ENCODE measurements around the gene HS6ST1.

Gene HS6ST1, protein sequence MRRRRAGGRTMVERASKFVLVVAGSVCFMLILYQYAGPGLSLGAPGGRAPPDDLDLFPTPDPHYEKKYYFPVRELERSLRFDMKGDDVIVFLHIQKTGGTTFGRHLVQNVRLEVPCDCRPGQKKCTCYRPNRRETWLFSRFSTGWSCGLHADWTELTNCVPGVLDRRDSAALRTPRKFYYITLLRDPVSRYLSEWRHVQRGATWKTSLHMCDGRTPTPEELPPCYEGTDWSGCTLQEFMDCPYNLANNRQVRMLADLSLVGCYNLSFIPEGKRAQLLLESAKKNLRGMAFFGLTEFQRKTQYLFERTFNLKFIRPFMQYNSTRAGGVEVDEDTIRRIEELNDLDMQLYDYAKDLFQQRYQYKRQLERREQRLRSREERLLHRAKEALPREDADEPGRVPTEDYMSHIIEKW

DNA sequence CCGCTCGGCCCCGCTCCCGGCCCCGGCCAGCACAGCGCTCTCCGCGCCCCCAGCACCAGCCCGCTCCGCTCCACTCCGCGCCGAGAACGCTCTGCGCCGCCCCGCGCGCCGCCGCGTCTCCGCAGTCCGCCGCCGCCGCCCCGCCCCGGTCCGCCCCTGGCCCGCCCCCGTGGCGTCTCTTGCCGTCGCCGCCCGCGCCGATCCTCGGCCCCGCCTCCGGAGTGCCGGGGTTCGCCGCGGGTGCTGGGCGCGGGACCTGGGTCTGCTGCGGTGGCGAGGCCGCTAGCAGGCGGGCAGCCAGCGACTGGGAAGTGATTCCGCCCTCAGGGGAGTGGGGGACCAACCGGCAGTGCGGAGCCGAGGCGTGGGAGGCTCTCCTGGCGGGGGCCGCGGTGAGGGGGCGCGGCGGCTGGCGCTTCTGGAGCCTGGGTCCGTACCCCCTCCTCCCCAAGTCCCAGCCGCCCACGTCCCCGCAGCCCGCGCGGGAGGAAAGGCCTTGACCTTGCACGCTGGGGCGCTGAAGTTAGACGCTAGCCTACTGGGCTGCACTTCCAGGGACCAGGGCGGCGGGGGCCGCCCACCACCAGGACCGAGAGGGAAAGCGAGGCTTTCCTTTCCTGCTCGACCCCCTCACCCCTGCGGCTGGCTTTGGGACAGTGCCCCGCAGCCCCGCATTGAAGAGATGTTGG lies at the start of gene HS6ST1:
Gene HS6ST1 (minus strand): TSS at position 93 of the 689 bp plus-strand sequence. CDS start 305 bp downstream, outside the sequence.
- peak; percentile 74 to 87 (median 74) for DNase-seq (ENCODE audit: low read depth in 3 of 3)

DNA sequence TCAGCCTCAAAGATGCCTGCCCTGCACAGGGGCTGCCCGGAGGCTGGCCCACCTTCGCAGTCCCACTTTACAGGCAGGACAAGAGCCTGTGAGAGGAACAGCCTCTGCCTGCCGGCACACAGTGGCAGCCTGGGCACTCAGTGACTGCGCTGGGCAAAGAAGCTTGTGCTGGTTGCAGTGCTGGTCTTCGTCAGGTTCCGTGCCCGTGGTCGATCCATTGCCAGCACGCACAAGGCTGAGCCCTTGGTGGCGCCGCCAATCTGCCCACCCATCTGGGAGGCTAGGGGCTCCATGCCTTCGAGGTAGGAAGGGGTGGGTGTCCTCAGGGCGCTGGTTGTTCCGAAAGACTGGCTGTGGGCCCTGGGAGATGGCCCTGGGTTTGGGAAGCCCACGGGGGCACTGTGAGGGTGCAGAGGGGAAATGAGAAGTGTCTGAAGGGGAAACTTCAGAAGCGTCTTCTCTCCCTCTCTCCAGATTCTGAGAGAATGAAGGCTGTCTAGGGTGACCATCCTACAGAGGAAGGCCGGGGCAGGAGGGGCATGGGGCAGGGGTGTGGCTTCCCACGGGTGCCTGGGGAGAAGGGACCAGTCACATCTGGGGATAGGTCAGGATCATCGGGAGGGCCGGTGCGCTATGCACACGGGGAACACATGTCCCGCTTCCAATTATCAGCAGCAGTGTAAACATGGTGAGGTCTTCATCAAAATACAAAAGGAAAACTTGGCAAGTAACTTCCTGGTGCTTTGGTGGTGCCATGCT lies 49.1 kb upstream of the HS6ST1 start:
- DNase-seq (ENCODE audit: low read depth in 3 of 3), result no peak

DNA sequence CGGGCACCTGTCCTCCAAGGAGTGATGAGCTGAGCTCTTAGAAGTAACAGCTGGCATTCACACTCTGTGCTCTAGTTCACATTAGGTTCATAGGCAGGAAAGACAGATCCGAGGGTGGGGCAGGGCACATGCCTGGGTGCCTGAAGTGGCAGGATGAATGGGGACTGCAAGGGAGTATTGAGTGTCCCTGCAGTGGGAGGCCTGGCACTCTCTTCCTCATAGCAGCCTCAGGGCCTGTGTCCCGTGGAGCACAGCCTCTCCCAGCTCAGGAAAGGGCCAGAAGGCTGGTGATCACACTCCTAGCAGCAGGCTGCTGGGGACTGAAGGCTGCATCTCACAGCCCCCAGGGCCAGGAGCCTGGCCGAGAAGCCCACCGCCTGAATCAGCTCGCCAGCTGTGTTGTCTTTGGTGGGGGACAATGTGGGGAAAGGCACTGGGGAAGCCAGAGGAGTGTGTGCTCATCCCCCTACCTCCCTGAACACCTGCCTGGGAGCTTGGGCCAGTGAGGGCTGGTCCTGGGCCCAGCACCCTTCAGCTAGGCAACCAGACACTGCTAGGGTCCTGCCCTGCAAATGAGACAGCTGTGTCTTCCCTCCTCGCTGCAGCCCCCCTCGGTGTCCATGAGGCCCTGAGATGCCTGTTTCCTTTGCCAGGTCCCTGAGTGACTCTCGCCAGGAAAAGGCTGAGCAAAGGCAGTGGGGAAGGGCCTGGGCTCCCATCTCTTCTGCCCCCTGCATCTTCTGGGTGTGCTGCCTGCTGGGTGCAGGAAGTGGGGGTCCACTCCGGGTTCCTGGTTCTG lies 48.2 kb upstream of the HS6ST1 start:
- DNase-seq (ENCODE audit: low read depth in 3 of 3), result no peak

DNA sequence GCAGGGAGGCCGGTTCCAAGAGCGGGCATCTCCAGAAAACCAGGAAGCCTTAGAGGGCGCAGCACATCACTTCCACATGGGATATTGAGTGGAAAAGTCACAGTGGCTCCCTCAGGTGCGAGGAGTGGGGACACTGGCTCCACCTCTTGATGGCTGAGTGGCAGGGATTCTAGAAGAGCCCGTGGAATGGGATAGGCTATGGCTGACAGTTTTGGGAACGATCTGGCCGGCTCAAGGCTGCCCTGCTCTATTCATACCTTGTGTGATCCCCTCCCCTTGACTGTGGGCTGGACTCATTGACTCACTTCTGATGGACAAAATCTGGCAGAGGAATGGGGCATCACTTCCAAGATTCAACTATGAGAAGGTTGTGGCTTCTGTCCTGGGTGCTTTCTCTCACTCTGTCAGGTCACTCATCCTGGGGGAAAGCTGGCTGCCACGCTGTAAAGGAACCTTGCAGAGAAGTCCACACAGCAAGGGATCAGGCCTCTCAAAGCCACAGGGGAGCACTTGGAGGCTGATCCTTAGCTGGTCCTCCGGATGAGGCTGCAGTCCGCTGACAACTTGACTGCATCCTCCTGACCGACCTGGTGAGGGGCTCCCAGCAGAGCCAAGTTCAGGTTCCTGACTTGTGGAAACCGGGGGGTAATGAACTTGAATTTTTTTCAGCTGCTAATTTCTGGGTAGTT lies 46.7 kb upstream of the HS6ST1 start:
- no peak for DNase-seq (ENCODE audit: low read depth in 3 of 3)

DNA sequence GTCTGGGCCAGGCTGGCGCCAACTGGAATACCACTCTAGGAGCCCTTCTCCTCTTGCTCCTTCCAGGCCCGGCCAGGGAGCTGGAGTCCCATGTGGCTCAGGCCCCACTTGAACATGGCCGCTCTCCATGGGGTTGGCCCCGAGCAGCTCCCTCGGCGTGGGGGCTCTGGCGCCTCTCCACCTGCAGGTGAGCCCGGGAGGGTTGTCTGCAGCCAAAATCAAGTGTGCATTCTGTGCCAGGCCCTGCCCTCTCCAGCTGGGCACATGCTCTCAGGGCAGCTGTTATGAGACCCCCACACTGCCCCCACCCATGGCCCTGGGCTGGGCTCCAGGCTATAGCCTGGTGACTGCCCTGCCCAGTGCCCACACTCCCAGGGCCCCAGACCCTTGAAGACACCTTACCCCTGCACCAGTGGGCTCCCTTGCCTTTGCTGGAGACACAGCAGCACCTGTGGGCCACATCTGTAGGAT lies 45.8 kb upstream of the HS6ST1 start:
- no peak for DNase-seq (ENCODE audit: low read depth in 3 of 3)

DNA sequence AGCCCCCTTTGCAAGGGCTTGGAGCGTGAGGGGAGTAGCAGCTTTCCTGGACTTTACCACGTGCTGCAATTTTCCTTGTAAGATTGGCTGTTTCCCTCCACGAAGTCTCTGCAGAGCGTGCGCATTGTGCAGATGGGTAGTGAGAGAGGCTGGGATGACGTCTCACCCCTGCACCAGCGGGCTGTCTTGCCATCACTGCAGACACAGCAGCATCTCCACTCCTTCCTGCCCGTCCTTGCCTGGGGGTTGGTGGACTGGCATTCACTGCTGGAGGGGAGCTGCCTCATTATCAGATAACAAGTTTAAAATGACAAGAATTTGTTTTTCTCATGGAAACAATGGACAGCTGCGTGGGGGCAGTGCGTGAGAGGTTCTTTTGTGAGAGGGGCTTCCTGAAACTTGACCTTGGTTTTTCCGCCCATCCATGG lies 45.3 kb upstream of the HS6ST1 start:
- DNase-seq (ENCODE audit: low read depth in 3 of 3), result no peak

DNA sequence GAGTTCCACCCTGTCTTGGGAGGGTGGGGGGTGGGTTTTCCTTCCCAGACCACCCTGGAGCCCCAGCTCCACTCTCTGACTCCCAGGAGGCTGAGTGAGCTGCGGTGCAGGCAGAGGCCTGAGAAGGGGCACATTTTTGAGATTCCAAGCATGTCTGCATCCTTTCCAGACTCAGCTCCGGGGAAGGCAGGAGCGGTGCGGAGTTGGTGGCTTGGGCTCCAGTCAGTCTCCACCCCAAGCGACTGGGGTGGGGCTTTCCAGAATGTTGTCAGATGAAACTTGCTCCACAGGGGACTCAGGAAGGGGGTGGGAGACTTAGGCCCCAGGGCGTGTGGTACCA lies 44.2 kb upstream of the HS6ST1 start:
- no peak for DNase-seq (ENCODE audit: low read depth in 3 of 3)

DNA sequence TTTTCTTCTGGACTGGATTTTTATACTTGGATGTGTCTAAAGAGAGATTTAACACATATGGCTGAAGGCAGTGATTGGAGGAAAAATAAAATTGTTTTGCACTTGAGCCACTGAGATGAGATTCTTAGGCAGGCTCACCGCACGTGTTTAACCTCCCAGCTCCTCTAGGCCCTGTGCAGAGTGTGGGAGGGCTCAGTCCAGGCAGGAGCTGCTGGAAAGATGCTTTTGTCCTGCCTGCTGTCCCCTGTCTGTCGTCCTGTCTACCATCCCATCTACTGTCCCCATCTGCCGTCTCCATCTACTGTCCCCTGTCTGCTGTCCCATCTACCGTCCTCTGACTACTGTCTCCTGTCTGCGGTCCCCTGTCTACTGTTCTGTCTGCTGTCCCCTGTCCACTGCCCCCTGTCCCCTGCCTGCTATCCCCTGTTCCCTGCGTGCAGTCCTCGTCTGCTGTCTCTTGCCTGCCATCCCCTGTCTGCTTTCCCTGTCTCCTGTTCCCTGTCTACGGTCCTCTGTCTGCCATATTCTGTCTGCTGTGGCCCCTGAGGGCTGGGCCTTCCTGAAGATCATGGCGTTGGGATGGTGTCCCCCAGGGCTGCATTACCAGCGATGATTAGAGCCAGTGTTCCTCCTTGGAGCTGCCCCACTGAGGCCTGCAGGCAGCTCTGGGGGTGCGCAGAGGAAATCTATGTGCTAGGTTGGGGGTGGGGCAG lies 43.7 kb upstream of the HS6ST1 start:
- DNase-seq (ENCODE audit: low read depth in 3 of 3), result no peak

DNA sequence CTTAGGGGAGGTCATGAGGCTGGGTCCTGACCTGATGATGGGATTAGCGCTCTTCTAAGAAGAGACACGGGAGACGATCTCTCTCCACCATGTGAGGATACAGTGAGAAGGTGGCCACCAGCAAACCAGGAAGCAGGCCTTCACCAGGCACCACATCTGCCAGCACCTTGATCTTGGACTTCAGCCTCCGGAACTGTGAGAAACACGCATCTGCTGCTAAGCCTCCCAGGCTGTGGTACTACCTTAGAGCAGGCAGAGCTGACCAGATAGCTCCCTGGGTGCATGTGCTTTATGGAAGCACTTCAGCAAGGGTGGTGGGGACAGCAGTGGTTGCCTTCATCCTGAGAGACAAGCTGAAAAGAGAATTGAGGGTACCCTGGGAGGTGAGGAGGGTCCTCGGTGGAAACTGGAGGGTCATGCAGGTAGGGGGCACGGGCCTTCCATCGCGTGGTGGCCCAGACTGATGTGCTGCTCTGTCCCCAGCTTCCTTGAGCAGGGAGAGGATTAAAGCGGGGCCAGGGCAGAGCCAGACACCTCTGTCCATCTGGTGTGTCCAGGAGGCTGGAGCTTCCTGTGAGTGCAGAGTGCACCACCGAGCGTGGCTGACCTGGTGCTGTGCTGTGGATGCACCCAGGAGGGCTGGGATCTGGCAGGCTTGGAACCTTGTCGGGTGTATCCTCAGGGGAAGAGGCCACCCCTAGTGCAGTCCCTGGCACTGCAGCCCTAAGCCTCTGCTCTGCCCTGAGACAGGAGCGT lies 42.9 kb upstream of the HS6ST1 start:
- DNase-seq (ENCODE audit: low read depth in 3 of 3), result no peak

DNA sequence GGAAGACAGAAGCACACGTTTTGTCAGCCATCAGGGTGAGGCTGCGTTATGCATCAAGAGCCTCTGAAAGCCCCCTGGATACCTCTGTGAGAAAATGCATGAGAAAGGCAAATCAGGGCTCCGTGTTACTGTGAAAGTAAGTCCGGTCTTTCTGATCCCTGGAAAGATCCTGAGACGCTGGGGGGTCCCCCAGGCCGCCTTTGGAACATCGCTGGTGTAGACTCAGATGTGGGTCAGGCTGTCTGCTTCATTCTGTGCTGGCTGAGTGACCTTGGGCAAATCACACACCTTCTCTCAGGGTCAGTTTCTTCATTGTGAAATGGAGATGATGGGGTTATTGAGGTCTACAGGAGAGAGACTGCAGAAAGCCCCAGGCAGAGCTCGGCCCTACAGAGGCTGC lies 42.0 kb upstream of the HS6ST1 start:
- no peak for DNase-seq (ENCODE audit: low read depth in 3 of 3)

DNA sequence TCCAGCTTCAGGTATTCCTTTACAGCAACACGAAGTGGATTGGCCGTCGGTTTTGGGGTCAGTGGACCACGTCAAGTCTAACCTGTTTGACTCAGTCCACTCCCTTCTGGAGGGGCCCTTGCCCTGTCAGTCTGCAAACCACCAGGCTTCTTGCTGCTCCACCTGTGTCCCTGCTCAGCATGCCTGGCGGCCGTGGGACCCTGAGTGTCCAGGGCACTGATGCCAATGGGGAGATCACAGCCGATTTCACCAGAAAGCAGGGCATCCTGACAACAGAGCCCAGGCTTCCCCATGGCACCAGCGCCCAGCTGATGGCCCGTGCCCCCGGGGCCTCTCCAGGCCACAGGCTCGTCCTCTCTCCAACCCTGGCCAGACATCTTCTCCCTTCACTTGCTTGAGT lies 41.2 kb upstream of the HS6ST1 start:
- no peak for DNase-seq (ENCODE audit: low read depth in 3 of 3)

DNA sequence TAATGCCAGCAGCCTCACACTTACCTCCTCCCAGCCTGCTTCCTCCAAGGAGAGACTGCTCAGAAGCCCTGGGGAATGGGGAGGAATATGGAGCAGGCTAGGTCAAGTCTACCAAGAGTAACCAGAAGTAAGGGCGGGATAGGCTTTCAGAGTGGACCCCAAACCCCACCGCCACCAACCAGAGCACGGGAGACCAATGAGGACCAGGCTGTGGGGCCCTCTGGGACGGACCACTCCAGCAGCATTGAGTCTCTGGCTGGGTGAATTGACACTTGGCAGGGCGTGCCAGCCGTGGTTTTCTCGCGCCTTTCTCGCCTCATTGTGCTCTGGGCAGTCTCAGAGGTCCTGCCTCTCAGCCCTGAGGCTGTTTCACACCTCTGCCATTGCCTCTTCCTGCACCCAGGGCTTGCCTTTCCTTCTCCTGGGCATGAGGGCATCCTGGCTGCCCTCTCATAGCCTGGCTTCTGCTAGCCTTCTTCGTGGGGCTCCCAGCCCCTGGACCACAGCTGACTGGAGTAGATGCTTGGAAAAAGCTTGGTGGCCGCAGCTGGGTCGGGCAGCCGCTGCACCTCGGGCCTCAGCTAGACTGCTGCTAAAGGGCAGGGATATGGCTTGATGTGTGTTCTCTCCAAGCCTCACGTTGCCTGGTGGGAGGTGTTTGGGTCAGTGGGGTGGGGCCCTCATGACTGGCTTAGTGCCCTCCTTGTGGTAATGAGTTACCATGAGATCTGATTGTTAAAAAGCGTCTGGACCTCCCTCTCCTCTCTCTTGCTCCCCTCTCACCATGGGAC lies 40.5 kb upstream of the HS6ST1 start:
- DNase-seq (ENCODE audit: low read depth in 3 of 3), result no peak

DNA sequence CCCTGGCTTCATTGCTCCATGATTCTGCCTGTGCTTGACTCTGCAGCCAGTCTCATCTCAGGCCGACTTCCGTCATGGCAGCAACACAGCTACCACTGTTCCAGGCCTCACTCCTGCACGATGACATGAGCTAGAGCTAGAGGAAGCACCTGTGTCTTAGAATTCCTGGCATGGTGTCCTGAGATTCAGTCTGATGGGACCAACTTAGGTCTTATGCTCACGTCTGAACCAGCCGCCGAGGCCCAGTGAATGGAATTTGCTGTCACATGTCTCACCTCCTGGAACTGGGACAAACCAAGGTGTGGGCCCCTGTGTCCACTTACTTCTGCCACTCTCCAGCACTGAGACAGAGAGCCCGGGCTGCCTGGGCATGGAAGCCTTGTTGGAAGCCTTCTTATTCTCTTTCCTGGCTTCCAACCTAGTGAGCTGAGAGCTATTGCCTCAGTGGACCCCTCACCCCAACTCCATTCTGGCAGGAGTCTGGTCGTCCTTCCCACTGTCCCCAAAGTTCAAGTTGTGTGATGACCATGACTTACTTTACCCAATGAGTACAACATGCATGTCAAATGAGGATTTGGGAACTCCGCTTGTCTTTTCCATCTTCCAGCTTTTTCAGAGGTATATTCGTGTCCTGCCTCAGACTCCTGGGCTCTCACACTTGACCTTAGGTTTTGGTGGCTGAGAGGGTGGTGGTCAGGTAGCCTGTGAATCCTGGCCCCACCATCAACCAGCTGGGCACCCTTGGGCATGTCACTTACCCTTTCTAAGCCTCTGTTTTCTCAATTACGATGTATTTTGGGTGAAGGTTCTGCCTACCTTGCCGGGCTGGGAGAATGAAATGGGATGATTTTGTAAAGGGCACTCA lies 39.1 kb upstream of the HS6ST1 start:
- no peak for DNase-seq (ENCODE audit: low read depth in 3 of 3)

DNA sequence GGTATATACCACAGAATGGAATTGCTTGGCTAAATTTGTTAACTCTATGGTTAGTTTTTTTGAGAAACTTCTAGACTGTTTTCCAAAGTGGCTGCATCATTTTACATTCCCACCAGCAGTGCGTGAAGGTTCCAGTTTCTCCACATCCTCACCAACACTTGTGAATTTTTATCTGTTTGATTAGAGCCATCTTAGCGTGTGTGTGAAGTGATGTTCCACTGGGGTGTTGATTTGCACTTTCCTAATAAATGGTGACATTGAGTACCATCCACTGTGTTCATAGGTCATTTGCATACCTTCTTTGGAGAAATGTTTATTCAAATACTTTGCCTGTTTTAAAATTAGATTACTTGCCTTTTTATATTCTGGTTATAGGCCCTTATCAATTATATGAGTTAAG lies 37.5 kb upstream of the HS6ST1 start:
- no peak for DNase-seq (ENCODE audit: low read depth in 3 of 3)

DNA sequence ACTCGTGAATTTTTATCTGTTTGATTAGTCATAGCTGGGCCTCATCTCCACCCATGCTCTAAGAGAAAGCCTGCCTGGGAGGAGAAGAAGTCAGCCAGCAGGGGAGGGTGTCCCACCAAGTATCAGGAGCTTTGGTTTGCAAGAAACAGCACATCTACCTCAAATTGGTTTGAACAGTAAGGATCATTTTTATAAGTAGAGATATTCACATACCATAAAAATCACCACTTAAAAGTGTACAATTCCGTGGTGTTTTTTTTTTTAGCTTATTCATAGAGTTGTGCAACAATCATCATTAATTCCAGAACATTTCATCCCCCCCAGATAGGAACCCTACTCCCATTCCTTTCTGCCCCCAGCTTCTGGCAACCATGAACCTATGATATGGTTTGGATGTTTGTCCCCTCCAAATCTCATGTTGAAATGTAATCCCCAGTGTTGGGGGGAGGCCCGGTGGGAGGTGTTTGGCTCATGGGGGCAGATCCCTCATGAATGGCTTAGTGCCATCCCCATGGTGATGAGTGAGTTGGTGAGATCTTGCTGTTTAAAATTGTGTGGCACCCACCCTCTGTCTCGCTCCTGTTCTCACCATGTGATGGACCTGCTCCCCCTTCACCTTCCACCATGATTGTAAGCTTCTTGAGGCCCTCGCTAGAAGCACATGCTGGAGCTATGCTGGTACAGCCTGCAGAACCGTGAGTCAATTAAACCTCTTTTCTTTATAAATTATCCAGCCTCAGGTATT lies 36.2 kb upstream of the HS6ST1 start:
- no peak for DNase-seq (ENCODE audit: low read depth in 3 of 3)

DNA sequence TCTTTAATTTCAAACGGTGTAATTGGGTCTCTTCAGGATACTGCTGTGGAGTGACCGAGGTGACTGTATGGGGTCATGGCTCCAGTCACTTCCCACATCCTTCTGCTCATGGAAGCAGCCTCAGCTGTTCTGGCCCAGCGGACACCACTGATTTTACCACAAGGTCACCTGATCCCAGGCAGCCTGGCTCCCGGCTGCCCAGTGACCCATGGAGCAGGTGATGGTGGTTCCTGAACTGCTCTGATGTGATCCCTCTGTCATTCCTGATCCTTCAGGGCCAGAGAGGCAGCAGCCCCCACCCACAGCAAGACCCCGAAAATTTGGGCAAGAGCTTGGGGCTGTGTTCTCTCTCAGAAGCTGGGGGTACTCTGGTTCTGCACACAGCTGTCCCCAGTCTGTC lies 35.5 kb upstream of the HS6ST1 start:
- no peak for DNase-seq (ENCODE audit: low read depth in 3 of 3)

DNA sequence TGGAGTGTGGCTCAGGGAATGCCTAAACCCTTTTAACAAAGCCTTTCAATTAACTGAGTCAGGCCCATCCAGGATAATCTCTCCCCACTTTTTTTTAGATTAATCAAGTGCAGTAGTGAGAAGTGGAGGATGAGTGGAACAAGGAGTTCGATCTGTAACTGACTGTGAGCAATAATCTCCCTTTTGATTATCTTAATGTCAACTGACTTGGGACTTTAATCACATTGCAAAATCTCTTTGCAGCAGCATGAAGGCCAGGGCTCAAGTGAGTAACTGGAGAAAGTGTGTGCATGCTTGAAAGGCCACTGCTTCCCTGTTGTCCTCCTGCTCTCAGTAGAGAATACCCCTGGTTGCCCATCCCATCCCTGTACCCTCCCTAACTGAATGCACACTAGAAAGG lies 32.1 kb upstream of the HS6ST1 start:
- no peak for DNase-seq (ENCODE audit: low read depth in 3 of 3)
